Activated CD8-positive, alpha-beta T cell treated with anti-CD3 and anti-CD28 coated beads for 36 hours (primary cell): ENCODE results near the gene LIPE. TPM values are rescaled to one million over a fixed set of nuclear protein-coding genes. Genes with fewer than 3 reads are reported as not detected.

ENCODE experiments used
- ATAC-seq: fragments of 200-7000 bp; cut with Tn5 transposase; one replicate; pipeline ENCODE4 v1.10.0; 2021; ENCODE audit warnings: mild to moderate bottlenecking, moderate library complexity
- CTCF ChIA-PET: fragments of 350-600 bp; sonication (Branson Sonifier 250); formaldehyde crosslinking; loops from one replicate; lab custom pipeline; 2021; ENCODE audit warnings: antibody characterized with exemption; lab: Charles Lee
- POLR2A ChIA-PET: fragments of 350-600 bp; sonication (Branson Sonifier 250); formaldehyde crosslinking; loops from one replicate; lab custom pipeline; 2021; ENCODE audit warnings: antibody characterized with exemption; lab: Charles Lee
- DNase-seq: peaks from one replicate; pipeline ENCODE4 v3.0.0-alpha.2; 2020
- H3K27ac Mint-ChIP-seq: one replicate; pipeline ENCODE4 v1.8.0; 2021; ENCODE audit warnings: mild to moderate bottlenecking, mixed read lengths
- H3K27me3 Mint-ChIP-seq: one replicate; pipeline ENCODE4 v1.8.0; 2021; ENCODE audit warnings: mixed read lengths
- H3K36me3 Mint-ChIP-seq: one replicate; pipeline ENCODE4 v1.8.0; 2021; ENCODE audit warnings: low read depth, mixed read lengths
- H3K4me1 Mint-ChIP-seq: one replicate; pipeline ENCODE4 v1.8.0; 2021; ENCODE audit warnings: low read depth, mixed read lengths
- H3K4me3 Mint-ChIP-seq: one replicate; pipeline ENCODE4 v1.8.0; 2021; ENCODE audit warnings: mild to moderate bottlenecking, moderate library complexity, mixed read lengths
- H3K9me3 Mint-ChIP-seq: one replicate; pipeline ENCODE4 v1.8.0; 2021; ENCODE audit warnings: mixed read lengths
- CTCF ChIP-seq: fragments of 200-600 bp; IDR thresholded peaks from one replicate; pipeline ENCODE4 v1.8.0; 2022; ENCODE audit warnings: antibody characterized with exemption, mild to moderate bottlenecking
- intact Hi-C: fragments of 100-400 bp; cut with micrococcal nuclease; formaldehyde crosslinking; loops from one replicate; pipeline ENCODE4 v1.10.0; 2022
- total RNA-seq, 2 experiments: library from RNA; stranded (reverse); gene quantifications; one replicate each; pipeline ENCODE4 v1.2.3, GENCODE V29; 2021

Gene LIPE
- total RNA-seq, 2 experiments from 2014 or later: 28.4 to 34.3 TPM

GRCh38 chr19:42472402-42473147 is 45.4 kb upstream of the LIPE start:
- peaks cover 2% of the 10 kb centered on the region for H3K27me3 Mint-ChIP-seq
- DNase-seq: no peak
- intact Hi-C loops: no loop called here
- no peaks in the 10 kb centered on the region for H3K9me3 Mint-ChIP-seq
- no peak for TF ChIP-seq CTCF
- no peak overlapping the region for H3K4me3 Mint-ChIP-seq
- CTCF ChIA-PET: interaction anchor here (1.4 to 6.2 kb wide), 4 partner anchors 17 to 57 kb away, joined by 3 to 36 read pairs (median 9); partner anchors contain the start of gene CEACAM1
- H3K36me3 Mint-ChIP-seq: no peaks in the 10 kb centered on the region
- POLR2A ChIA-PET: interaction anchor here (1.0 kb wide), 1 partner anchor 10 kb away, joined by 3 read pairs; no protein-coding TSS in a partner anchor
- no peak for ATAC-seq
- peaks cover 12% of the 10 kb centered on the region for H3K4me1 Mint-ChIP-seq
- H3K27ac Mint-ChIP-seq: no peak overlapping the region

- Mint-ChIP-seq H3K4me3 (no peak overlapping the region), H3K9me3 (no peaks in the 10 kb centered on the region), H3K27ac (no peak overlapping the region), H3K27me3 (peaks cover 2% of the 10 kb centered on the region), H3K4me1 (peaks cover 21% of the 10 kb centered on the region), H3K36me3 (no peaks in the 10 kb centered on the region)
- ChIA-PET CTCF (interaction anchor here (0.9 to 6.2 kb wide), 5 partner anchors 21 to 125 kb away, joined by 3 to 36 read pairs (median 7); partner anchors contain the start of gene CEACAM1), POLR2A (no interaction called here)
- ATAC-seq (no peak), DNase-seq (no peak)
- intact Hi-C loops: no loop called here
- TF ChIP-seq CTCF: no peak
Measured at GRCh38 chr19:42471554-42472249, 44.5 kb upstream of the LIPE start.

GRCh38 chr19:42469311-42470235 is 42.4 kb upstream of the LIPE start:
- POLR2A ChIA-PET: interaction anchor here (0.6 to 2.1 kb wide), 3 partner anchors 10 to 38 kb away, joined by 3 to 4 read pairs (median 3); no protein-coding TSS in a partner anchor
- DNase-seq (peak; percentile 73), ATAC-seq (peak; percentile 92)
- intact Hi-C loops: no loop called here
- Mint-ChIP-seq H3K36me3 (no peaks in the 10 kb centered on the region), H3K27ac (peak overlapping the region; percentile 84), H3K4me3 (peak overlapping the region; percentile 29), H3K27me3 (peaks cover 2% of the 10 kb centered on the region), H3K4me1 (peaks cover 28% of the 10 kb centered on the region), H3K9me3 (no peaks in the 10 kb centered on the region)
- CTCF ChIA-PET: interaction anchor here (1.4 to 6.2 kb wide), 3 partner anchors 19 to 60 kb away, joined by 3 to 36 read pairs (median 19); partner anchors contain the start of gene CEACAM1
- TF ChIP-seq CTCF: no peak

GRCh38 chr19:42468273-42468796 is 41.1 kb upstream of the LIPE start:
- intact Hi-C loops: no loop called here
- ATAC-seq (no peak), DNase-seq (no peak)
- ChIA-PET CTCF (interaction anchor here (3.4 to 3.7 kb wide), 2 partner anchors 18 to 27 kb away, joined by 19 to 20 read pairs; no protein-coding TSS in a partner anchor), POLR2A (no interaction called here)
- Mint-ChIP-seq H3K27ac (no peak overlapping the region), H3K9me3 (no peaks in the 10 kb centered on the region), H3K27me3 (peaks cover 2% of the 10 kb centered on the region), H3K4me1 (peaks cover 28% of the 10 kb centered on the region), H3K36me3 (no peaks in the 10 kb centered on the region), H3K4me3 (no peak overlapping the region)
- TF ChIP-seq CTCF: no peak
